T-helper 9 cell (primary cell): ENCODE measurements around the gene ZNF554.

ENCODE experiments used
- DNase-seq: peaks from one replicate; pipeline ENCODE4 v3.0.0-alpha.2; 2020
- total RNA-seq, 2 donors: gene quantifications; one replicate each; lab custom pipeline; 2026; lab: John Stamatoyannopoulos, UW

ZNF554 gene
- total RNA-seq: 4.8 to 12.5 reads per million in 2 donors

- peak; percentile 99 for DNase-seq
Observed at GRCh38 chr19:2819540-2820111, at the start of gene ZNF554. Gene ZNF554, plus strand, starts transcription at chr19:2819868. Its CDS starts 204 bp downstream, at chr19:2820072.

- no peak for DNase-seq
Observed at GRCh38 chr19:2770055-2771013, 49.3 kb upstream of the ZNF554 start.

- no peak for DNase-seq
Observed at GRCh38 chr19:2771786-2772674, 47.6 kb upstream of the ZNF554 start.

- DNase-seq: no peak
Observed at GRCh38 chr19:2774083-2774679, 45.5 kb upstream of the ZNF554 start.

DNA sequence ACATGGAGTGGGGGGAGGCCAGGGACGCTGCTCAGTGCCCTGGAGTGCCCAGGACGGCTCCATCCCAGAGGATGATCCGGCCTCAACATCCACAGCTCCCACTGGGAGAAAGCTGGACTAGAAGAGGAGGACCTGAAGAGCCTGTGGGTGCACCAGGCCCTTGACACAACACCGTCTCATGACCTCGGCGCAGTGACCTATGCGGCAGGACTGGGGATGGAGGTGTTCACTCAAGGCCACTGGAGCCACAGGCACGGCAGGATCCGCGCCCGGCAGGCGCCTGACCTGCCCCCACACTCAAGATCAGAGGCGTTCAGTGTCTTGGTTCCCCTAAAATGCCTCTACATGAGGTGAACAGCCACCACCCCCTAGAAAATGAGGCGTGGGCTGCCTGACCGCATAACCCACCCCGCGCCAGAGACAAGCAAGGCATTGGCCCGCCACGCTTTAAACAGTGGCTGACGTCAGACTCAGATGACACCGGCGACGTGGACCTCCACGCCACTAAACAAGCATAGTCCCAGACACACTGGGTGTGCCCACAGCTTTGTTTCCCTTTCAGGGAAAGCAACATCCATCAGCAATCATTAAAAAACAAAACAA is 44.6 kb upstream of the ZNF554 start:
- DNase-seq: no peak

DNA sequence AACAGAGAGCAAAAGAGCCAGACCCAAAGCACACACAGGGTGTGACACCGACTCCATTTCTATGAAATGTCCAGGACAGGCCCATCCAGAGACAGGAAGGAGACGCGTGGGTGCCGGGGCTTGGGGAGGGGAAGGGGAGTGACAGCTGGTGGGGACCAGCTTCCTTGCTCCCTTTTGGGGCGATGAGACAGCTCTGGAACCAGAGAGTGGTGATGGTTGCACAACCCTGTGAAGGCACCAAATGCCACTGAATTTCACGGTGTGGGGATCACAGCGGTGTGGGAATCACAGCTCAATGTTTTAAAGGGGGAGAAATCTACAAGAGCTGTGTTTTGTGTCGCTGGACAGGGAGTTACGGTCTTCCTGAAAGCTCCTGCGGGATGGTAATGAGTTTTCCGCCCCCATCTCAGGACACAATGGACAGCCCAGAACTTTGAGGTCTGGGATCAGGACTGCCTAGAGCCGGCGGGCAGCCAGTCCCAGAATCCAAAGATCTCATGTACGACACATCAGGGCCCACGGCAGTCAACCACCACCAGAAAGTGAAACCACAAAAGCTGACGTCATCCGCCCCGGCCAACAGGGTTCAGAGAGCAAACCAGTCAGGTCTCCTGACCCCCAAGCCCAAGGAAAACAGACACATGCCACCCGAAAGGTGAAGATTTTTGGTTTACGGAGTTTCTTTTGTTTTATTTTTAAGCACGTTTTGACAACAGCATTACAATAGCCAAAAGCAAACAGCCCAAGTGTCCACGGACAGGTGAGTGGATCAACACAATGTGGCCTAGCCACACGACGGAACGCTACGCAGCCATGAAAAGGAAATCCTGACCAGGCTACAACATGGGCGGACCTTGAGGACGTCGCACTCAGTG is 43.9 kb upstream of the ZNF554 start:
- peak; percentile 54 for DNase-seq

GRCh38 chr19:2777952-2778683 is 41.5 kb upstream of the ZNF554 start:
- no peak for DNase-seq

DNA sequence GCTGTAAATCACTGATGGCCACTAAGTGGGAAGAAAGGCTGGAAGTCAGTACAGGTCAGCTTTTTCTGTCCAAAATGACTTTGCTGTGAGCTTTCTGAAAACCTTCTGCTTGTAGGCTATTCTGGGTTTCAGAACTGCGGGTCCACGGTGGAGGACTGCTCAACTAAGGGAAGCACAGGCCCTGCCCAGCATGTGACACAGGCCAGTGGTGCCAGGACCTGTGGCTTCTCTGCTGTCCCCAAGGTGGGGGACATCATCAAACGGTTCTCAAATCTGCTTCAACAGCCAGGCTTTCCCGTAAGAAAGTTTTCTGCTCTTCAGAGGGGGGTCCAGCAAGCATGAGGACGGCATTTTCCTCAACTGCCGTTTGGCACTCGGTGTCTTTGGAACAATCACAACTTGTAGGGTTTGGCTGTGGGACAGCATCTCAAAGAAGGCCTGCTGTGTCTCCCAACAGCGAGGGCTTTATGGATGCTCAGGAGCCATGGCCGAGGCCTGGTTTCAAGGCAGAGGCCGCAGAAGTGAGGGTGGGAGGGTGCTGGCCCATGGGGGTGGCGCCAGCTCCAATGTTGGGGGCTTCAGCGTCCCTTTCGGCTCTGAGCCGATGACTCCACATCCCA is 40.4 kb upstream of the ZNF554 start:
- no peak for DNase-seq

DNA sequence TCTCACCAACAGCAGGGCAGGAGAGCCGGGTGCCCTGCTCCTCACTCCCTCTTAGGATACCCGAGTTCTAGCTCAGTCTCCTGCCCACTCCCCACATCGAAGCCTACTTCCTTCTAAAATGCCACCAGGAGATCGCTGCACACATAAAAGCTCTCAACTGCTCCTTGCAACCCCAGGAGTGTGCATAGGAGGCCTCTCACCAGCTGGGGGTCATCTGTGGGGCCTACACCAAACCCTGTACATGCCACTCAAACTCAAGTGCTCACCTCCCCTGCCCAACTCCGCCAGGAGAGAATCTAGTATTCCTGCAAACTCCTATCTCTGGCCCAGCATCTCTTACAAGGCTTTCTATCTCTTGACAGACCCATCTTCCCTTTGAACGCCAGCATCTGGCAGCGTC is 39.4 kb upstream of the ZNF554 start:
- no peak for DNase-seq

DNA sequence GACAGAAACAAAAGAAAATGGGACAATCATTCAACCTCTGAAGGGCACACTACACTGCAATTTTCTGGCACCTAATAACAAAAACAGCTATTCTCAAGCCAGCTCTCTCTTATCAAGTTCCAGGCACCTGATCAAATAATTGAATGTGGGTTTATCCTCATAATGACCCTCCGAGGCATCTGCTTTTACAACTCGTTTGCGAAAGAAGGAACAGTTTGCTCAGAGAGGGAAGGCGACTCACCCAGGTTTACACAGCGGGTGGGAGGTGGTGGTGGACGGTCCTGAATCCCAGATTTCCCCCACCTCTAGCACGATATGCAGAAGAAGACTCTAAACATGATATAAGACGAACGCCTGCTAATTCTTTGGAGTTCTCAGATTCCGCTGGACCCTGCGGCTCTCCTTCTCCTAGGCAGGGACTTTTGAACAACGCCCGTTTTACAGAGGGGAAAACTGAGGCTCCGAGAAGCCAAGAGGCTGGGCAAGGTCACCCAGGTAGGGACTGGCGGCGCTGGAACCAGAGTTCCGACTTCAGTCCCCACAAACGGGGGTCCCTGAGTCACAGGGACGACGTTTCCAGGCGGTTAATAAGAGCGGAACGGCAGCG is 37.2 kb upstream of the ZNF554 start:
- DNase-seq: no peak

GRCh38 chr19:2782936-2783780 is 36.5 kb upstream of the ZNF554 start, which contains the start of gene SGTA:
Gene SGTA, minus strand, starts transcription at chr19:2783273. Its CDS starts 14,205 bp downstream, at chr19:2769068.
- peak; percentile 91 for DNase-seq

GRCh38 chr19:2783781-2784145 is 35.9 kb upstream of the ZNF554 start:
- no peak for DNase-seq

- peak; percentile 97 for DNase-seq
Observed at GRCh38 chr19:2785244-2785997, 34.2 kb upstream of the ZNF554 start, which contains the start of gene THOP1. Gene THOP1, plus strand, starts transcription at chr19:2785503. Its CDS starts 160 bp downstream, at chr19:2785663.

DNA sequence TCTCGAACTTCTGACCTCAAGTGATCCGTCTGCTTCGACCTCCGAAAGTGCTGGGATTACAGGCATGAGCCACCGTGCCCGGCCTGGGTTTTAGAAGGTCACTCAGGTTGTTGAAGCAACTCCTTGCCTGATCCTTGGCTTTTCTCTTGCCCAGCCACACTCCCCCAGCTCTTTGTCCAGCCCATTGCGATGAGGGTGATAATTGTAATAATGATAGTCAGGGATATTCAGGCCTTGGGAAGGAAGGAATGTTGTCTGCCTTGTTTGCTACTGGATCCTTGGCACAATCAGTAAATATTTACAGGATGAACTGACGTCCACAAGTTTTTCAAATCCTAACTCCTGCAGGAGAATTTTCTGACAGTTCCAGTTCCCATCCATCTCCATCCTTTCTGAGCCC is 32.6 kb upstream of the ZNF554 start:
- no peak for DNase-seq

- no peak for DNase-seq
Observed at GRCh38 chr19:2788237-2788636, 31.4 kb upstream of the ZNF554 start.

- DNase-seq: no peak
Observed at GRCh38 chr19:2790194-2790556, 29.5 kb upstream of the ZNF554 start.

- DNase-seq: no peak
Observed at GRCh38 chr19:2790557-2791271, 29.0 kb upstream of the ZNF554 start.
